Stomach (tissue), 4 donors: ENCODE measurements around the gene MAB21L2.

Source experiments
- POLR2AphosphoS5 ChIP-seq, 3 donors: sonication (generic); formaldehyde crosslinking; IDR thresholded peaks; one replicate each; pipeline ENCODE4 v1.6.1; 2016; ENCODE audit warnings: antibody characterized with exemption in 3 of 3
- TF ChIP-seq, protein P1 (sequence below), 7 experiments: fragments of 450-650 bp in 4 of 7; fragments of 200-600 bp in 3 of 7; sonication (generic) in 3 of 7; IDR thresholded peaks; one replicate each; pipeline ENCODE4 v1.5.1; 2016 to 2019; ENCODE audit warnings: antibody characterized with exemption in 7 of 7, control low read depth in 2 of 7, mild to moderate bottlenecking in 1 of 7

DNA sequence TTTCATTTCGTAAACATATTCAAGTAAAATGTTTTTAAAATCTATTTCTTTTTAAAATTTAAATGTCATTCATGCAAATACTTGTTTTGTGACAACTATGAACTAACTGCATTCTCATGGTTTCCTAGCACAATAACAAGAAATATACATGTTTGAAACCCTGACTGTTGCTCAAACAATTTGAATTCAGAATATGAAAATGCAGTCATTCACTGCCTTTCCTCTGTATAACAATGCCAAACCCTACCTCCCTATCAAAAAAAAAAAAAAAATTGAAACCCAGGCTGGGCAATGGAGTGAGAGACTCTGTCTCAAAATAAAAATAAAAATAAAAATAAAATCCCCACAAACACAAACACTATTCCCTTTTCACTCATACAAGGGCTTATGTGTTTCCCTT lies 42.1 kb downstream of the MAB21L2 start:
- TF ChIP-seq, protein P1, sequence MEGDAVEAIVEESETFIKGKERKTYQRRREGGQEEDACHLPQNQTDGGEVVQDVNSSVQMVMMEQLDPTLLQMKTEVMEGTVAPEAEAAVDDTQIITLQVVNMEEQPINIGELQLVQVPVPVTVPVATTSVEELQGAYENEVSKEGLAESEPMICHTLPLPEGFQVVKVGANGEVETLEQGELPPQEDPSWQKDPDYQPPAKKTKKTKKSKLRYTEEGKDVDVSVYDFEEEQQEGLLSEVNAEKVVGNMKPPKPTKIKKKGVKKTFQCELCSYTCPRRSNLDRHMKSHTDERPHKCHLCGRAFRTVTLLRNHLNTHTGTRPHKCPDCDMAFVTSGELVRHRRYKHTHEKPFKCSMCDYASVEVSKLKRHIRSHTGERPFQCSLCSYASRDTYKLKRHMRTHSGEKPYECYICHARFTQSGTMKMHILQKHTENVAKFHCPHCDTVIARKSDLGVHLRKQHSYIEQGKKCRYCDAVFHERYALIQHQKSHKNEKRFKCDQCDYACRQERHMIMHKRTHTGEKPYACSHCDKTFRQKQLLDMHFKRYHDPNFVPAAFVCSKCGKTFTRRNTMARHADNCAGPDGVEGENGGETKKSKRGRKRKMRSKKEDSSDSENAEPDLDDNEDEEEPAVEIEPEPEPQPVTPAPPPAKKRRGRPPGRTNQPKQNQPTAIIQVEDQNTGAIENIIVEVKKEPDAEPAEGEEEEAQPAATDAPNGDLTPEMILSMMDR (IDR thresholded peaks at IDR 0.05) = no peak
- no peak for TF ChIP-seq POLR2AphosphoS5 (IDR thresholded peaks at IDR 0.05)
